Measurements from ENCODE around the gene RAB36.

- TF ChIP-seq CTCF (IDR thresholded peaks at IDR 0.05) (no peak), POLR2A (IDR thresholded peaks at IDR 0.05; ENCODE audit: low read length) (no peak), HMGXB4 (CRISPR knock-in tag; IDR thresholded peaks at IDR 0.05; ENCODE audit: borderline replicate concordance) (no peak), HOXA7 (CRISPR knock-in tag; IDR thresholded peaks at IDR 0.05) (no peak), ELK1 (IDR thresholded peaks at IDR 0.05; ENCODE audit: low read depth, low read length) (no peak), RFX5 (IDR thresholded peaks at IDR 0.05) (no peak), NR3C1 (IDR thresholded peaks at IDR 0.05) (no peak), E2F6 (IDR thresholded peaks at IDR 0.05; ENCODE audit: borderline replicate concordance, low read depth) (no peak), EP300 (IDR thresholded peaks at IDR 0.05) (no peak)
Measured at GRCh38 chr22:23175817-23176644, 30.8 kb downstream of the RAB36 start.
